Lower leg skin (tissue), 3 donors: Measurements from ENCODE around the gene METTL8.

ENCODE experiments used
- POLR2A ChIP-seq, 2 donors: fragments of 450-650 bp; IDR thresholded peaks; one replicate each; pipeline ENCODE4 v1.6.1; 2016 to 2017; ENCODE audit warnings: antibody characterized with exemption in 2 of 2, mild to moderate bottlenecking in 1 of 2, moderate library complexity in 1 of 2
- TF ChIP-seq, protein P1 (sequence below), 3 donors: fragments of 450-650 bp; IDR thresholded peaks; one replicate each; pipeline ENCODE4 v1.5.1; 2016; ENCODE audit warnings: antibody characterized with exemption in 3 of 3, mild to moderate bottlenecking in 3 of 3, moderate library complexity in 2 of 3

GRCh38 chr2:171281110-171281509 lies 152.7 kb downstream of the METTL8 start:
- TF ChIP-seq, protein P1, sequence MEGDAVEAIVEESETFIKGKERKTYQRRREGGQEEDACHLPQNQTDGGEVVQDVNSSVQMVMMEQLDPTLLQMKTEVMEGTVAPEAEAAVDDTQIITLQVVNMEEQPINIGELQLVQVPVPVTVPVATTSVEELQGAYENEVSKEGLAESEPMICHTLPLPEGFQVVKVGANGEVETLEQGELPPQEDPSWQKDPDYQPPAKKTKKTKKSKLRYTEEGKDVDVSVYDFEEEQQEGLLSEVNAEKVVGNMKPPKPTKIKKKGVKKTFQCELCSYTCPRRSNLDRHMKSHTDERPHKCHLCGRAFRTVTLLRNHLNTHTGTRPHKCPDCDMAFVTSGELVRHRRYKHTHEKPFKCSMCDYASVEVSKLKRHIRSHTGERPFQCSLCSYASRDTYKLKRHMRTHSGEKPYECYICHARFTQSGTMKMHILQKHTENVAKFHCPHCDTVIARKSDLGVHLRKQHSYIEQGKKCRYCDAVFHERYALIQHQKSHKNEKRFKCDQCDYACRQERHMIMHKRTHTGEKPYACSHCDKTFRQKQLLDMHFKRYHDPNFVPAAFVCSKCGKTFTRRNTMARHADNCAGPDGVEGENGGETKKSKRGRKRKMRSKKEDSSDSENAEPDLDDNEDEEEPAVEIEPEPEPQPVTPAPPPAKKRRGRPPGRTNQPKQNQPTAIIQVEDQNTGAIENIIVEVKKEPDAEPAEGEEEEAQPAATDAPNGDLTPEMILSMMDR (IDR thresholded peaks at IDR 0.05) = no peak
- no peak for TF ChIP-seq POLR2A (IDR thresholded peaks at IDR 0.05)
